ENCODE results near the gene NPAS1.

DNA sequence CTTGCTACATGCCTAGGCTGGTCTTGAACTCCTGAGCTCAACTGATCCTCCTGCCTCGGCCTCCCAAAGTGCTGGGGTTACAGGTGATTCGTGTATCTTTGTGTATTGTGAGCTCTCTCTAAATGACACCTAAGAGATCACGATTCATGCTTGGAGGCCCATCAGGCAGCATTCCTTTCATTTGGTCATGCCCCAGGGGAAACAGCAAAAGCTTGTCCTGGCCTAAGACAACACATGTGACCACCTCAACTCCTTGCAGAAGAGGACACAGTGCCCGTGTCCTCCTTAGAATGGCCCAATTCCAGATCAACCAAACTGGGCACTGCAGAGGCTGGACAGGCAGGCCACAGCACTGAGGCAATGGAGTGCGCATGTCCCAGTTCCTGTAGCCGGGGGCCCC is 61.5 kb downstream of the NPAS1 start:
- TF ChIP-seq, protein P1, sequence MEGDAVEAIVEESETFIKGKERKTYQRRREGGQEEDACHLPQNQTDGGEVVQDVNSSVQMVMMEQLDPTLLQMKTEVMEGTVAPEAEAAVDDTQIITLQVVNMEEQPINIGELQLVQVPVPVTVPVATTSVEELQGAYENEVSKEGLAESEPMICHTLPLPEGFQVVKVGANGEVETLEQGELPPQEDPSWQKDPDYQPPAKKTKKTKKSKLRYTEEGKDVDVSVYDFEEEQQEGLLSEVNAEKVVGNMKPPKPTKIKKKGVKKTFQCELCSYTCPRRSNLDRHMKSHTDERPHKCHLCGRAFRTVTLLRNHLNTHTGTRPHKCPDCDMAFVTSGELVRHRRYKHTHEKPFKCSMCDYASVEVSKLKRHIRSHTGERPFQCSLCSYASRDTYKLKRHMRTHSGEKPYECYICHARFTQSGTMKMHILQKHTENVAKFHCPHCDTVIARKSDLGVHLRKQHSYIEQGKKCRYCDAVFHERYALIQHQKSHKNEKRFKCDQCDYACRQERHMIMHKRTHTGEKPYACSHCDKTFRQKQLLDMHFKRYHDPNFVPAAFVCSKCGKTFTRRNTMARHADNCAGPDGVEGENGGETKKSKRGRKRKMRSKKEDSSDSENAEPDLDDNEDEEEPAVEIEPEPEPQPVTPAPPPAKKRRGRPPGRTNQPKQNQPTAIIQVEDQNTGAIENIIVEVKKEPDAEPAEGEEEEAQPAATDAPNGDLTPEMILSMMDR (conservative IDR thresholded peaks at IDR 0.05; ENCODE audit: low read length): no peak
- TF ChIP-seq EZH2phosphoT487 (IDR thresholded peaks at IDR 0.05; ENCODE audit: borderline replicate concordance, low read depth, low read length): no peak

All from OCI-LY7 (cell line).